Measurements from ENCODE around the gene GRIN3A. TPM values are rescaled to one million over a fixed set of nuclear protein-coding genes. Genes with fewer than 3 reads are reported as not detected.

GRIN3A gene
- total RNA-seq, 2 donors from 2014 or later = 0.80 to 1.5 TPM

GRCh38 chr9:101718192-101718591 is 20.3 kb downstream of the GRIN3A start:
- Histone ChIP-seq H3K27me3 (replicated peaks; ENCODE audit: insufficient read depth) (no peaks in the 10 kb centered on the region), H3K36me3 (no peaks in the 10 kb centered on the region), H3K27ac (no peak overlapping the region), H3K4me3 (no peak overlapping the region), H3K9me3 (no peaks in the 10 kb centered on the region), H3K4me1 (replicated peaks) (no peaks in the 10 kb centered on the region)
- TF ChIP-seq CTCF (IDR thresholded peaks at IDR 0.05) = no peak
- no peak for TF ChIP-seq POLR2AphosphoS5 (IDR thresholded peaks at IDR 0.05)
- no peak for TF ChIP-seq POLR2A (IDR thresholded peaks at IDR 0.05)
- DNase-seq (ENCODE audit: low spot score) = no peak
- intact Hi-C loops (cut with DNase I) = no loop called here
- WGBS = 53% methylated on average over 2 of the region's 2 CpGs

- TF ChIP-seq POLR2A (IDR thresholded peaks at IDR 0.05) (no peak), POLR2AphosphoS5 (IDR thresholded peaks at IDR 0.05) (no peak), CTCF (IDR thresholded peaks at IDR 0.05) (no peak)
- 46% methylated on average over 2 of the region's 2 CpGs for WGBS
- H3K9me3 ChIP-seq = no peaks in the 10 kb centered on the region
- intact Hi-C loops (cut with DNase I) = no loop called here
- H3K27ac ChIP-seq = no peak overlapping the region
- H3K4me1 ChIP-seq (replicated peaks) = no peaks in the 10 kb centered on the region
- DNase-seq (ENCODE audit: low spot score) = no peak
- no peaks in the 10 kb centered on the region for H3K36me3 ChIP-seq
- H3K27me3 ChIP-seq (replicated peaks; ENCODE audit: insufficient read depth) = no peaks in the 10 kb centered on the region
- no peak overlapping the region for H3K4me3 ChIP-seq
Measured at GRCh38 chr9:101716629-101717028, 21.8 kb downstream of the GRIN3A start.

GRCh38 chr9:101711330-101711941 is 27.0 kb downstream of the GRIN3A start:
- H3K27ac ChIP-seq = no peak overlapping the region
- WGBS = 78% methylated on average over 10 of the region's 10 CpGs
- H3K36me3 ChIP-seq = no peaks in the 10 kb centered on the region
- no peak for DNase-seq (ENCODE audit: low spot score)
- no peaks in the 10 kb centered on the region for H3K4me1 ChIP-seq (replicated peaks)
- no peaks in the 10 kb centered on the region for H3K27me3 ChIP-seq (replicated peaks; ENCODE audit: insufficient read depth)
- no peak overlapping the region for H3K4me3 ChIP-seq
- intact Hi-C loops (cut with DNase I) = no loop called here
- TF ChIP-seq CTCF (IDR thresholded peaks at IDR 0.05) (no peak), POLR2AphosphoS5 (IDR thresholded peaks at IDR 0.05) (no peak), POLR2A (IDR thresholded peaks at IDR 0.05) (no peak)
- no peaks in the 10 kb centered on the region for H3K9me3 ChIP-seq

- intact Hi-C loops (cut with DNase I) = no loop called here
- 43% methylated on average over 2 of the region's 2 CpGs for WGBS
- no peak overlapping the region for H3K4me3 ChIP-seq
- no peak for DNase-seq (ENCODE audit: low spot score)
- TF ChIP-seq CTCF (IDR thresholded peaks at IDR 0.05) = no peak
- no peak for TF ChIP-seq POLR2AphosphoS5 (IDR thresholded peaks at IDR 0.05)
- no peak for TF ChIP-seq POLR2A (IDR thresholded peaks at IDR 0.05)
- H3K4me1 ChIP-seq (replicated peaks) = no peaks in the 10 kb centered on the region
- H3K9me3 ChIP-seq = no peaks in the 10 kb centered on the region
- H3K27me3 ChIP-seq (replicated peaks; ENCODE audit: insufficient read depth) = no peaks in the 10 kb centered on the region
- H3K36me3 ChIP-seq = no peaks in the 10 kb centered on the region
- no peak overlapping the region for H3K27ac ChIP-seq
Measured at GRCh38 chr9:101708855-101709254, 29.6 kb downstream of the GRIN3A start.

- H3K9me3 ChIP-seq = no peaks in the 10 kb centered on the region
- no peak overlapping the region for H3K27ac ChIP-seq
- H3K4me3 ChIP-seq = no peak overlapping the region
- intact Hi-C loops (cut with DNase I) = no loop called here
- H3K4me1 ChIP-seq (replicated peaks) = no peaks in the 10 kb centered on the region
- H3K27me3 ChIP-seq (replicated peaks; ENCODE audit: insufficient read depth) = no peaks in the 10 kb centered on the region
- WGBS = 46% methylated on average over 3 of the region's 3 CpGs
- DNase-seq (ENCODE audit: low spot score) = no peak
- no peak for TF ChIP-seq POLR2AphosphoS5 (IDR thresholded peaks at IDR 0.05)
- TF ChIP-seq CTCF (IDR thresholded peaks at IDR 0.05) = no peak
- TF ChIP-seq POLR2A (IDR thresholded peaks at IDR 0.05) = no peak
- H3K36me3 ChIP-seq = no peaks in the 10 kb centered on the region
Measured at GRCh38 chr9:101707721-101708120, 30.7 kb downstream of the GRIN3A start.
